ENCODE measurements around the gene NUMA1. TPM values are rescaled to one million over a fixed set of nuclear protein-coding genes. Genes with fewer than 3 reads are reported as not detected.

The NUMA1 gene
- total and polyA plus RNA-seq, 2 of the 8 experiments (the other 6 are each of a cell fraction or from before 2014, with no cell fraction given), result 101 to 107 TPM

- Histone ChIP-seq H3K23me2 (ENCODE audit: low read depth, low read length) (no peaks in the 10 kb centered on the region), H3K9ac (replicated peaks in 1 of 4; ENCODE audit: extremely low read depth in 1 of 4, low read depth in 3 of 4, low read length in 3 of 4) (no peak overlapping the region), H3K79me1 (ENCODE audit: low read depth, low read length) (no peaks in the 10 kb centered on the region), H4K5ac (ENCODE audit: insufficient read length, low read depth, low read length) (no peak overlapping the region), H2BK15ac (ENCODE audit: low read length) (no peak overlapping the region), H3K14ac (ENCODE audit: insufficient read length) (no peak overlapping the region), H3K4me1 (replicated peaks in 1 of 4; ENCODE audit: control insufficient read depth in 3 of 4, insufficient read depth in 4 of 4, low read length in 3 of 4) (no peaks in the 10 kb centered on the region), H3K4me3 (ENCODE audit: extremely low read depth in 1 of 4, insufficient read depth in 2 of 4, low read depth in 3 of 4, low read length in 4 of 4) (no peak overlapping the region), H4K91ac (replicated peaks; ENCODE audit: insufficient read length, low read length) (no peak overlapping the region), H3K9me3 (ENCODE audit: insufficient read depth in 2 of 2, low read depth in 1 of 2, low read length in 1 of 2) (no peaks in the 10 kb centered on the region), H2AK5ac (ENCODE audit: low read depth, low read length) (no peak overlapping the region), H4K20me1 (replicated peaks in 1 of 2; ENCODE audit: control insufficient read depth in 1 of 2, insufficient read depth in 2 of 2, low read length in 2 of 2) (peaks cover 8 to 9% of the 10 kb centered on the region in 2 experiments), H2BK120ac (replicated peaks; ENCODE audit: low read depth, low read length) (no peak overlapping the region), H2AFZ (ENCODE audit: low read length) (no peak overlapping the region), H3K27ac (ENCODE audit: low read depth, low read length) (no peak overlapping the region), H3K18ac (ENCODE audit: extremely low read depth, low read length) (no peak overlapping the region), H2BK12ac (ENCODE audit: low read depth, low read length) (no peak overlapping the region), H3K27me3 (replicated peaks in 1 of 4; ENCODE audit: control insufficient read depth in 3 of 4, extremely low read depth in 1 of 4, insufficient read depth in 3 of 4, low read length in 3 of 4) (no peaks in the 10 kb centered on the region), H3K4me2 (ENCODE audit: insufficient read depth in 1 of 2, low read depth in 2 of 2, low read length in 2 of 2) (no peak overlapping the region), H2BK5ac (ENCODE audit: low read depth, low read length) (no peak overlapping the region), H4K8ac (ENCODE audit: extremely low read depth, insufficient read depth, low read length) (no peak overlapping the region), H3K4ac (replicated peaks; ENCODE audit: insufficient read length, low read depth, low read length) (no peak overlapping the region), H3K36me3 (ENCODE audit: control insufficient read depth in 2 of 4, insufficient read depth in 4 of 4, low read length in 3 of 4) (peaks cover 5 to 10% (median 6%) of the 10 kb centered on the region in 4 experiments; a peak in 7 of 8 replicates), H3K56ac (replicated peaks; ENCODE audit: insufficient read length, low read depth, low read length) (no peak overlapping the region), H3K79me2 (ENCODE audit: control insufficient read depth in 1 of 2, insufficient read depth in 2 of 2, low read length in 2 of 2) (no peaks in the 10 kb centered on the region; a peak in 1 of 4 replicates), H3K23ac (ENCODE audit: insufficient read length) (no peak overlapping the region), H2BK20ac (ENCODE audit: low read length) (no peak overlapping the region)
- TF ChIP-seq RAD21 (IDR thresholded peaks at IDR 0.05 in 1 of 2, conservative IDR thresholded peaks at IDR 0.05 in 1 of 2; ENCODE audit: low read depth in 2 of 2, low read length in 2 of 2), result peak in 1 of 2 experiments; percentile 28; a peak in 1 of 4 replicates
- no peak for TF ChIP-seq POU5F1 (IDR thresholded peaks at IDR 0.05; ENCODE audit: low read depth, low read length)
- peak in 2 of 3 experiments; percentile 20 to 26; a peak in 3 of 4 replicates for TF ChIP-seq CTCF (IDR thresholded peaks at IDR 0.05; ENCODE audit: control extremely low read depth in 1 of 3, insufficient read depth in 1 of 3, low read depth in 1 of 3, low read length in 3 of 3)
- no peak for TF ChIP-seq SAP30 (IDR thresholded peaks at IDR 0.05; ENCODE audit: insufficient read depth, insufficient replicate concordance, low read length)
- no peak for TF ChIP-seq CEBPB (IDR thresholded peaks at IDR 0.05; ENCODE audit: low read depth, low read length)
- TF ChIP-seq POLR2AphosphoS5 (IDR thresholded peaks at IDR 0.05; ENCODE audit: low read depth, low read length), result no peak
- TF ChIP-seq GABPA (IDR thresholded peaks at IDR 0.05; ENCODE audit: borderline replicate concordance, insufficient read depth, low read length), result no peak
- no peak for TF ChIP-seq E2F6 (IDR thresholded peaks at IDR 0.05)
- ChIA-PET CTCF (ENCODE audit: partially characterized antibody) (interaction anchor here (0.9 to 5.1 kb wide), 8 partner anchors 9 to 210 kb away, joined by 3 to 28 read pairs (median 3); no protein-coding TSS in a partner anchor), POLR2A (ENCODE audit: partially characterized antibody) (interaction anchor here (0.9 to 1.4 kb wide), 2 partner anchors 12 to 106 kb away, joined by 3 read pairs; no protein-coding TSS in a partner anchor)
- DNase-seq (ENCODE audit: low read depth in 1 of 2, low spot score in 2 of 2), result no peak
- WGBS, 2 experiments (ENCODE audit: extremely low coverage in 1 of 2, insufficient coverage in 1 of 2, insufficient read length in 1 of 2, insufficient replicate concordance in 2 of 2, low coverage in 1 of 2, low lambda C conversion rate in 2 of 2, missing lambda C conversion rate in 1 of 2), result 90% methylated on average over 3 of the region's 3 CpGs; no CpG with 5 or more reads in 1 of the 2 experiments
- no peak for FAIRE-seq
Observed at GRCh38 chr11:71994786-71995185, 85.6 kb downstream of the NUMA1 start.
